ENCODE results near the gene SLC7A10.

DNA sequence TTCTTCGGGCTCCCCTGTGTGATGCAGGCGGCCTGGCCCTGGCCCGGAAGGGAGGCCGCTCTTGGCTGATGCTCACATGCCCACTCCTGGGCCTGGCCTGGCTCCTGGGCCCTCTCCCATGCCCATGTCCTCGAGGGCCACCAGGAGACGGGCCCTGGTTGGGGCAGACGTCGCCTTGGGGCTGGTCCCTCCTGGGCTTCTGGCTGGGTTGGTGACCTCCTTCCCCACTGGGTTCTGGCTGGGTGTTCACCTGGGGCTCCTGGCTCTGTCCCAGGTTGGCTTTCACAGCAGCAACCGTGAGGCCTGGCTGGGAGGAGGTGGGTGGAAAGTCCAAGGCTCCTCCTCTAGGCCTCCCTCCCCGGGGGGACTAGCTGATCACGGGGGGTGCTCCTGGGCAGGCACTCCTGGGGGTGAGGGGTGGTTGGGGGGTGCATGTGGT, 15.5 kb upstream of the SLC7A10 start:
- TF ChIP-seq, protein P1, sequence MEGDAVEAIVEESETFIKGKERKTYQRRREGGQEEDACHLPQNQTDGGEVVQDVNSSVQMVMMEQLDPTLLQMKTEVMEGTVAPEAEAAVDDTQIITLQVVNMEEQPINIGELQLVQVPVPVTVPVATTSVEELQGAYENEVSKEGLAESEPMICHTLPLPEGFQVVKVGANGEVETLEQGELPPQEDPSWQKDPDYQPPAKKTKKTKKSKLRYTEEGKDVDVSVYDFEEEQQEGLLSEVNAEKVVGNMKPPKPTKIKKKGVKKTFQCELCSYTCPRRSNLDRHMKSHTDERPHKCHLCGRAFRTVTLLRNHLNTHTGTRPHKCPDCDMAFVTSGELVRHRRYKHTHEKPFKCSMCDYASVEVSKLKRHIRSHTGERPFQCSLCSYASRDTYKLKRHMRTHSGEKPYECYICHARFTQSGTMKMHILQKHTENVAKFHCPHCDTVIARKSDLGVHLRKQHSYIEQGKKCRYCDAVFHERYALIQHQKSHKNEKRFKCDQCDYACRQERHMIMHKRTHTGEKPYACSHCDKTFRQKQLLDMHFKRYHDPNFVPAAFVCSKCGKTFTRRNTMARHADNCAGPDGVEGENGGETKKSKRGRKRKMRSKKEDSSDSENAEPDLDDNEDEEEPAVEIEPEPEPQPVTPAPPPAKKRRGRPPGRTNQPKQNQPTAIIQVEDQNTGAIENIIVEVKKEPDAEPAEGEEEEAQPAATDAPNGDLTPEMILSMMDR (IDR thresholded peaks at IDR 0.05) = no peak
- no peak for TF ChIP-seq POLR2AphosphoS5 (IDR thresholded peaks at IDR 0.05; ENCODE audit: insufficient read depth in 1 of 2, low read depth in 1 of 2)

Data from vagina (tissue), 2 donors.